Hematopoietic multipotent progenitor cell treated with erythropoietin and hydrocortisone succinate and interleukin-3 and kit ligand, for 17 days (in vitro differentiated cells): ENCODE results near the gene ARMCX5.

Experiments used
- DNase-seq: peaks from one replicate; pipeline ENCODE4 v3.0.0-alpha.2; 2015; ENCODE audit warnings: low spot score

Gene ARMCX5

DNA sequence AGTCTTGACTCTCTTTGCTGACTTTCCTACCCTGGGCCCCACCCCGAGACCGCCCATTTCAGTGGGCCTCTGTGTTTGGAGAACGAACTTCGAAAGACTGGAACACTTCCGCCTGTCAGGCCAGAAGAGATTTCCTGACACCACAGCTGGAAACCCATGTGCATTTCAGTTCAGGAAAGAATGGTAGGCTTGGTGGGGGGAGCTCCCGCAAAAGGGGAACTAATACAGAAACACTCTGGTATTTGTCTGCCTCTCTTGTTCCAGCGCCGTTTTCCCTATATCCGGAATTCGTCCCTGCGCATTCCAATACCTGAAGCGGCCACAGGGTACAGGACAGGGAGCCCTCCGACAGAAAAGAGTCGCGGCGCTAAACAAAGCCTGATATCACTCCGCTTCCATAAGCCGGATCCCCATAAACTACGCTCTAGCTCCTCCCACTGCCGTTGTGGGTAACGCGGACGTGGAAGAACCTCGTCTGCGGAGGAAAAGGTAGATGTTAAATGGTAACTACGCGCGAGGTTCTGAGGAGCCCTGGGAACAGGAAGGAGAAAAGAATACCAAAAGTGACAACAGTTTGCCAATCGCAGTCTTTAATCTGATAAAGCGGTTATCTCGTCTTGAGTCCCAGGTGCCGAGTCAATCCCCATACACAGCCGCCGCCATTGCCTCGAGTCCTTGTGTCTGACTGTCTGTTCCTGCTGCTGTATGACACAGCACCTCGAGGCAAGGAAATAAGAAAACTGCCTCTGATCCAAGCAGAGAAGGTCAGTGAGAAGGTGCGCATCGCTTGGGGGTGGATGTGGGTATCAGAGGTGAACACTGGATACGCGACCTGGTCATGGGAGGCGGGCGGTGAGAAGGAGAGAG lies at the start of gene ARMCX5:
Gene ARMCX5 (plus strand): TSS at position 432 of the 867 bp plus-strand sequence. CDS start 2,627 bp downstream, outside the sequence.
- peak; percentile 58 for DNase-seq

DNA sequence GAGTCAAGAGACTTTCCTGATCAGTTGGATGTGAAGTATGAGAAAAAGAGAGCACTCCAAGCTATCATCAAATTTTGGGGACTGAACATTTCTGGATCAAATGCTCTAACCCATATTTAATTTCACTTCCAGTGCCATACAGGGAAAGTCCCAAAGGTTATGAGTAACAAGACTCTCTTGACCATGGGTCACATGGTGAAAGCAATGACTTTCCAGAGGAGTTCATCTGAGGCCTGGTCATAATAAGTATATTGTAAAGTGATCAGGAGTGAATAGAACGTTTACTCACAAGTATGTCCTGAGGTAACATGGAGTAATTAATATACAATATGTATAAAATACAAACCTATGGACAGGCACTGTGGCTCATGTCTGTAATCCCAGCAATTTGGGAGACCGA lies 40.7 kb upstream of the ARMCX5 start:
- no peak for DNase-seq

GRCh38 chrX:102560423-102561068 lies 38.8 kb upstream of the ARMCX5 start:
- no peak for DNase-seq

- DNase-seq = no peak
Observed at GRCh38 chrX:102580891-102581290, 18.4 kb upstream of the ARMCX5 start.

GRCh38 chrX:102593367-102593766 lies 5.9 kb upstream of the ARMCX5 start:
- DNase-seq = no peak

DNA sequence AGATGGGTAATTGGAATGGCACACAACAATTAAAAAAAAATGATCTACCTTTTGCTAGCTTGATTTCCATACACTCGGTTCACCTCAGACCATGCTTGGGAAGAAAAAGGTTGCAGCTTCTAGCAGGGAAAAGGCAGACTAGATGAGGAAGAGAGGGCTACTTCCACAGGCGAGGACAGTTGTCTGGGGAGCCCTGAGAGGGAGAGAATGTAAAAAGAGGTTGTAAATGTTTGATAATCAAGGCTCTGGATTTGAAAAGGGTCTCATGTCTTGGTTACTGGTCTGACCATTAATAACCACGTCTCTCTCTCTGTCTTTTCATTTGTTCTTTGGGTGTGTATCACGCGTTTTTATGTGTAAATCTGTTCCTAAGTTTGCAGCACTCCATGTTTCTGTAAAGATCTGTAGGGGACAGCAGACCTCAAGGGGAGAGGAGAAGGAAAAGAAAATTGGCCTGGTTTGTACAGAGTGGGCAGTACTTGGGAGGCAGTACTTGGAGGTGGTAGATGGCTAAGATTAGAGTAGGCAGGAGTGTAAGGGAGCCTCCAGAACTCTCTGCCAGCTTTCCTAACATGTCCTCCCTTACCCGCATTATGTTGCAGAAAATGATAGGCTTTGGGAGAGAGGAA lies 750 bp downstream of the ARMCX5 start:
- peak; percentile 3 for DNase-seq

DNA sequence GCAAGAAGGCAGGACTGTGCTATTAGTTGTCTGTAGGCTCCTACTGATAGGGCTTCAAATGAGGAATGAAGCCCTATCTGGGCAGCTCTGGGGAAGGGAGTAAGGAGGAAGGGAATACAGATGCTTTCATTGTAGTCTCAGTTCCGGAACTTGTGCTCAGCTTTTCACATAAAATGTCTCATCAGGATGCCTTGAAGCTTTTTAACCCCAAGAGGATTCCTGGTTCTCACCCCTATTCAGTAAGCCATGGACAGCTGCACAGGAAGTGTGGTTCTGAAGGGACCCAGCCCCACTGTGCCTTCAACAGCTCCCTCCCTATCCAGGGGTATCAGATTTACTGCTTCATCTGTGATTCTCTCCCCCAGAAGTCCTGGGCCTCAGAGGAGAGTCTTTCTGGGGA lies 5.0 kb downstream of the ARMCX5 start:
- DNase-seq = no peak

GRCh38 chrX:102606115-102606514 lies 6.8 kb downstream of the ARMCX5 start:
- DNase-seq = no peak

DNA sequence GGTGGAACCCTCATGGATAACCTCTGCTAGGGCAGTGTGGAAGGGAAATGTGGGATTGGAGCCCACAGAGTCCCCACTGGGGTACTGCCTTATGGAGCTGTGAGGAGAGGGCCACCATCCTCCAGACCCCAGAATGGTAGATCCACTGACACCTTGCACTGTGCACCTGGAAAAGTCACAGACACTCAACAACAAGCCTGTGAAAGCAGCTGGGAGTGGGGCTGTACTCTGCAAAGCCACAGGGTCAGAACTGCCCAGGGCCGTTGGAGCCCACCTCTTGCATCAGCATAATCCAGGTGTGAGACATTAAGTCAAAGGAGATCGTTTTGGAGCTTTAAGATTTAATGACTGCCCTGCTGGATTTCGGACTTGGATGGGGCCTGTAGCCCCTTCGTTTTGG lies 11.6 kb downstream of the ARMCX5 start:
- DNase-seq = no peak

DNA sequence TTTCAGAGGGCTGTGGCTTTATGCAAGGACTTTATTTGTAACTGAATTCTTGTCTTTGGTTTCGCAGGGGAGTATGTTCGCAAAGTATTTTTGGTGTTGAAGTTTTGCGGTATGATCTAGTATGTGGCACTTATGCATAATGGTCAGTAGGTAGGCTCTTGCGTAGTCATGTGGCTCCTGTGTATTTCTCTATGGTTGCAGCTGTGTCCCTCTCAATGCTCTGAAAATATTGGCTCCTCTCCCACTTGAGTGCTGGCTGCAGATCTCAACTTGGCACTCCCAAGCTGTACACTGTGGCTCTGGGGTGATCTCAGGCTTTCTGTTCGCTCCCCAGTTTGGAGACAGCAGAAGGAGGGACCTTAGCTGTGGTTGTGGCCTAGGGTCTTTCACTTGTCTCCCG lies 24.8 kb downstream of the ARMCX5 start:
- DNase-seq = no peak

- DNase-seq = no peak
Observed at GRCh38 chrX:102627640-102628039, 28.3 kb downstream of the ARMCX5 start.

GRCh38 chrX:102637561-102637960 lies 38.2 kb downstream of the ARMCX5 start:
- no peak for DNase-seq

DNA sequence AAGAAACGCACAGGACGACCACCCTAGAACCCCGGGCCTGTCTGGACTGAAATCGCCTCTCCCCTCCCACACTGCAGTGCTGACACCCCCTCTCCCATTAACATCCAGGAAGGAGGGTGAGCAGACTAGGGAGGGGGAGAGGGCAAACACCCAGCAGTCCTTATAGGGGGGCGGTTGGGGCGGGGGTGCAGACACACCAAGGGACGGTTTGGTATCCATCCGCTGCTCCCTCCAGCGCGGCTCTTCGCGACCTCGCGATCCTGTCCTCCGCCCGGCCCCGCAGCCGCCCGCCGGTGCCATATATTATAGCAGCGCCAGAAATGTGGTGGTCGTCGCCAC lies 51.6 kb downstream of the ARMCX5 start:
- no peak for DNase-seq

DNA sequence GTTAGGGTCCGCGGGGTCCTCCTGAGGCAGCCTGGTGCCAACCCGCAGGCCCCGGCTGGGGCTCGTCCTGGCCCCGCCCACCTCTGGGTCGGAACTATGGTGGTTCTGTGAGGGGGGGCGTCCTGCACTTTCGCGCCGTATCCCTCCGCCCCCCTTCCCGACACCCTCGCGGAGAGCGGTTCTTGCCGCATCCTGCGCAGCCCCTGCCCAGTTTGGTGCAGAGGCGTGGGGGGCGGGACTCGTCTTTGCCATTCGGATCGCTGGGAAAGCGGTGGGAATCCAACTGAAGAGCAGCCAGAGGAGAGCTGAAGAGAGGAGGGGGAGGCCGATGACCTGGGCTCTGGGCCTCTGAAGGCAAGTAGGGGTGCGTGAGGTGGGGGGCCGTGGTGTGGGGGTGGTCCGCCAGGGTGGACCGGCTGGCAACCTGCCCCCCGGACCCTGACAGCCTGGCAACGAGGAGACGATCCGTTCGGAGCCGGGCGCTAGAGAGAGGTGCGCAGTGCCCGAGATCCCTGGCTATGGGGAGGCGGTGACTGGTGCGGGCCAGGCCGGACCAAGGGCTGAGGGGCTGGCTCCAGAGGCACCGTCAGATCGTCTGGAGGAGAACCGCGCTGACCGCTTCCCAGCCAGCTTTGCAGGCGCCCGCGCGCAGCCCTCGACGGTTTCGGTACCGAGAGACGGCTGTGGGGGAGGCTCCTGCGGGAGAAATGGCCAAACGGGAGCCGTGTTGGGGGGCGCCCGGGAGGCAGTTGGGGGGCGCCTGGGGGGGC lies 52.1 kb downstream of the ARMCX5 start, which contains the start of gene GPRASP1:
Gene GPRASP1 (plus strand): TSS at position 242 of the 770 bp plus-strand sequence. CDS start 2,431 bp downstream, outside the sequence.
- no peak for DNase-seq

- DNase-seq = peak; percentile 42
Observed at GRCh38 chrX:102652031-102652688, 52.8 kb downstream of the ARMCX5 start.
